C4-2B (cell line): ENCODE results near the gene POLR1D.

ENCODE experiments used
- CTCF ChIP-seq: fragments of 450-650 bp; conservative IDR thresholded peaks from 2 replicates; pipeline ENCODE4 v1.5.1; 2017; ENCODE audit warnings: mild to moderate bottlenecking
- ZFX ChIP-seq: fragments of 450-650 bp; IDR thresholded peaks from 2 replicates; pipeline ENCODE4 v1.6.1; 2017

DNA sequence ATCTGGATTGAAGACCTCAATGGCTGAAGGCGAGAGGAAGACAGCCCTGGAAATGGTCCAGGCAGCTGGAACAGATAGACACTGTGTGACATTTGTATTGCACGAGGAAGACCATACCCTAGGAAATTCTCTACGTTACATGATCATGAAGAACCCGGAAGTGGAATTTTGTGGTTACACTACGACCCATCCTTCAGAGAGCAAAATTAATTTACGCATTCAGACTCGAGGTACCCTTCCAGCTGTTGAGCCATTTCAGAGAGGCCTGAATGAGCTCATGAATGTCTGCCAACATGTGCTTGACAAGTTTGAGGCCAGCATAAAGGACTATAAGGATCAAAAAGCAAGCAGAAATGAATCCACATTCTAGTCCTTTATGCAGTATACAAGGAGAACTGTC lies 1.2 kb downstream of the POLR1D start:
- no peak for TF ChIP-seq CTCF
- TF ChIP-seq ZFX, result no peak
